Transverse colon (tissue), 1 donor: ENCODE results near the gene PAWR.

Source experiments
- EP300 ChIP-seq: sonication (generic); formaldehyde crosslinking; IDR thresholded peaks from one replicate; pipeline ENCODE4 v1.6.1; 2017; ENCODE audit warnings: antibody characterized with exemption, low read depth
- POLR2A ChIP-seq: fragments of 450-650 bp; IDR thresholded peaks from one replicate; pipeline ENCODE4 v1.6.1; 2016; ENCODE audit warnings: antibody characterized with exemption, mild to moderate bottlenecking, moderate library complexity

- no peak for TF ChIP-seq POLR2A
- no peak for TF ChIP-seq EP300
Measured at GRCh38 chr12:79737875-79738718, 47.3 kb upstream of the PAWR start.
